MCF 10A (cell line): ENCODE measurements around the gene CA11. TPM values are rescaled to one million over a fixed set of nuclear protein-coding genes. Genes with fewer than 3 reads are reported as not detected.

ENCODE experiments used
- BruUV-seq: library from RNA; stranded (reverse); fragments of 400-500 nt; replicated peaks from 2 replicates; lab custom pipeline; 2021; lab: Mats Ljungman, UMichigan
- CTCF ChIA-PET: fragments of 300-600 bp; sonication (Branson Sonifier 250); formaldehyde crosslinking; extraction: SDS; loops from one replicate; lab custom pipeline; 2021; ENCODE audit warnings: antibody characterized with exemption, inconsistent platforms; lab: Yijun Ruan, JAX
- POLR2A ChIA-PET: fragments of 300-600, 350-650 bp; sonication (Branson Sonifier 250); formaldehyde crosslinking; extraction: SDS; loops from one replicate; lab custom pipeline; 2020; ENCODE audit warnings: antibody characterized with exemption, inconsistent platforms; lab: Yijun Ruan, JAX
- DNase-seq: peaks from one replicate; pipeline ENCODE4 v3.0.0-alpha.2; 2018; ENCODE audit not compliant: unreplicated experiment
- H3K27ac Mint-ChIP-seq: one replicate; pipeline ENCODE4 v1.8.0; 2022; ENCODE audit warnings: mild to moderate bottlenecking, low read depth, mixed read lengths; ENCODE audit not compliant: unreplicated experiment
- H3K27me3 Mint-ChIP-seq: one replicate; pipeline ENCODE4 v1.8.0; 2022; ENCODE audit warnings: mixed read lengths; ENCODE audit not compliant: insufficient read depth, unreplicated experiment
- H3K36me3 Mint-ChIP-seq: one replicate; pipeline ENCODE4 v1.8.0; 2022; ENCODE audit warnings: mild to moderate bottlenecking, moderate library complexity, mixed read lengths; ENCODE audit not compliant: insufficient read depth, unreplicated experiment
- H3K4me1 Mint-ChIP-seq: one replicate; pipeline ENCODE4 v1.8.0; 2022; ENCODE audit warnings: mixed read lengths; ENCODE audit not compliant: insufficient read depth, unreplicated experiment
- H3K4me3 Mint-ChIP-seq: one replicate; pipeline ENCODE4 v1.8.0; 2022; ENCODE audit warnings: mild to moderate bottlenecking, moderate library complexity, mixed read lengths; ENCODE audit not compliant: unreplicated experiment
- H3K9me3 Mint-ChIP-seq: one replicate; pipeline ENCODE4 v1.8.0; 2022; ENCODE audit warnings: mixed read lengths; ENCODE audit not compliant: unreplicated experiment
- CTCF ChIP-seq: fragments of 200-600 bp; IDR thresholded peaks from one replicate; pipeline ENCODE4 v1.8.0; 2022; ENCODE audit warnings: antibody characterized with exemption, mild to moderate bottlenecking; ENCODE audit not compliant: unreplicated experiment
- intact Hi-C: fragments of 100-400 bp; cut with micrococcal nuclease; formaldehyde crosslinking; loops from 2 replicates; pipeline ENCODE4 v1.14.1; 2022
- total RNA-seq: library from RNA; stranded (reverse); gene quantifications from 2 replicates; pipeline ENCODE4 v1.2.3, GENCODE V29; 2022

Gene CA11
- total RNA-seq, 1 experiment from 2014 or later: 2.9 TPM

DNA sequence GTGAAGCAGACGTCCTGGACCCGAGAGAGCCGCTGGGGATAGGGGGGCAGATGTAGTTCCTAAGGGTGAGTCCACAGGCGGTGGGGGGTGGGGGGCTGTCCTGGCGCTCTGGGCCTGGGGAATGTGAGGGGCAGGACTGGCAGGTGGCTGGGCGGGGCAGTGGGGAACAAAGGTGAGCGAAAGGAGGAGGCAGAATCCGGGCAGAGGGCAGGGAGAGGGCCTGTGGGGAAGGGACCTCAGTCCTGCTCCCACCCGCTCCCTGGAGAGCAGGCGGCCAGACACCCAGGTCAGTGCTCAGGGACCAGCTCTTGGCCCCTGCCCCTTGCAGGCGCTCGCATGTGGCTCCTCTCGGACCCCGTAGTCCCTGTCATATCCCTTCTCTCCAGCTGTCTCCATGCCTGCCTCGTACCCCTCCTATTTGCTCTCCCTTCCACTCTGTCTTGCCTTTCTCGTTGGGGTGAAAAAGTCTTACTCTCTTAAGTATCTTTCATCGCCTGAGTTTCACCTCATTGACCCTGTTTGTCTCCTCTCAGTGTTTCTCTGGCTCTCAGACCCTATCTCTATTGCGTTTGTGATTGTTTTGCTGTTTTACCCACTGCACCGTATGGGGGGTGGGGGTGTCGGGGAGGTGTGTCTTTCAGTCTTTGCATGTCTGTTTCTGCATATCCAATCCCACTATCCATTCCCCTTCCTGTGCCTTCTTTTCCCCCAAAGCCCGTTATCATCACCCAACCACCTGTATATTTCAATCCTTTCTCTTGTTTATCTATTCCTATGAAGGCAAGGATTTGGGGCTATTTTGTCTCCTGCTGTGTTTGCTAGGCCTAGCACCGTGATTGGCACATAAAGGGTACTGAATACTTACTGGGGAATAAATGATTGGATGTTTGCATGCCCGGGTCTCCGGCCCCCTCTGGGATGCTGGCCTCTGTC, 20.9 kb downstream of the CA11 start:
- Mint-ChIP-seq H3K4me1 (peaks cover 27% of the 10 kb centered on the region), H3K27ac (no peak overlapping the region), H3K27me3 (no peaks in the 10 kb centered on the region), H3K4me3 (peak overlapping the region; percentile 71), H3K36me3 (peaks cover 27% of the 10 kb centered on the region), H3K9me3 (no peaks in the 10 kb centered on the region)
- ChIA-PET CTCF (no interaction called here), POLR2A (interaction anchor here (0.6 kb wide), 1 partner anchor 9 kb away, joined by 3 read pairs; no protein-coding TSS in a partner anchor)
- no peak for TF ChIP-seq CTCF
- BruUV-seq: no TSS peak
- no peak for DNase-seq
- intact Hi-C loops: no loop called here

GRCh38 chr19:48624067-48624594, 21.9 kb downstream of the CA11 start:
- no peaks in the 10 kb centered on the region for H3K9me3 Mint-ChIP-seq
- intact Hi-C loops: no loop called here
- peaks cover 34% of the 10 kb centered on the region for H3K4me1 Mint-ChIP-seq
- peak overlapping the region; percentile 71 for H3K4me3 Mint-ChIP-seq
- no peaks in the 10 kb centered on the region for H3K27me3 Mint-ChIP-seq
- peak overlapping the region; percentile 78 for H3K27ac Mint-ChIP-seq
- POLR2A ChIA-PET: interaction anchor here (0.5 to 2.3 kb wide), 5 partner anchors 10 to 663 kb away, joined by 3 to 21 read pairs (median 3); partner anchors contain the start of gene CA11
- no peak for TF ChIP-seq CTCF
- BruUV-seq: no TSS peak
- CTCF ChIA-PET: no interaction called here
- H3K36me3 Mint-ChIP-seq: peaks cover 23% of the 10 kb centered on the region
- peak; percentile 95 for DNase-seq

DNA sequence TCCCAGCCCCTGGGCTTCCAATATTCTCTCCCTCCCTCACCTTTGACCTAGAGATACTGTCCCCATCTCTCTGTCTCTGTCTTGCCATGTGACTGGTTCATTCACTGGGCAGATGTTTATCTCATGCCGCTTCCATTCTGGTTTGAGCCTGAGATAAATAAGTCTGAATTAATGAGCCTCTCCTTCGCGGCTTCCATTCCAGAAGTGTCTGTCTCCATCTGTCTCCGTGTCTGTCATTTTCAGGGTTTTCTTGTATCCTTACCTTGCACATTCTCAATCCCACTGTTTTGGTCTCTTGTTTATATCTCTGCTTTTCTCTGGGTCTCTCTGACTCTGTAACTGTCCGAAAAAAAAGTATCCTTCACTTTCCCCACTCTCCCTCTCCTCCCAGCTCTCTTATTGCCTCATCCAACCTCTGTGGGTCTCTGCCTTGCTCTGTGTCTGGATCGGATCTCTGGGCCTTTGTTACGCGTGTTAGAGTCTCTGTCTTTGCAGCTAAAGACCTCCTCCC, 22.4 kb downstream of the CA11 start:
- intact Hi-C loops: no loop called here
- ChIA-PET POLR2A (interaction anchor here (0.5 to 2.3 kb wide), 3 partner anchors 10 to 662 kb away, joined by 3 to 21 read pairs (median 3); partner anchors contain the start of gene CA11), CTCF (no interaction called here)
- Mint-ChIP-seq H3K36me3 (peaks cover 25% of the 10 kb centered on the region), H3K9me3 (no peaks in the 10 kb centered on the region), H3K4me3 (peak overlapping the region; percentile 71), H3K4me1 (peaks cover 34% of the 10 kb centered on the region), H3K27ac (peak overlapping the region; percentile 78), H3K27me3 (no peaks in the 10 kb centered on the region)
- BruUV-seq: no TSS peak
- DNase-seq: no peak
- TF ChIP-seq CTCF: no peak
